ENCODE data around the gene DGUOK.
"Not testable (repeated sequence)": the region's sequence is repeated elsewhere in the genome, so short reads cannot be mapped to it uniquely, and the experiment has no call there.

DGUOK gene

GRCh38 chr2:73937103-73937885, 10.6 kb downstream of the DGUOK start:
- no peak overlapping the region for H3K27ac ChIP-seq
- peaks cover 65% of the 10 kb centered on the region for H3K36me3 ChIP-seq
- no peak for DNase-seq
- no peak overlapping the region for H3K4me3 ChIP-seq (ENCODE audit: low read depth, low read length)
- no peaks in the 10 kb centered on the region for H3K9me3 ChIP-seq (ENCODE audit: severe bottlenecking)
- no peaks in the 10 kb centered on the region for H3K27me3 ChIP-seq (ENCODE audit: insufficient read depth, low read depth, severe bottlenecking)
- no peak for TF ChIP-seq CTCF (IDR thresholded peaks at IDR 0.05; ENCODE audit: low read depth, low read length)

- Histone ChIP-seq H3K27ac (no peak overlapping the region), H3K4me3 (ENCODE audit: low read depth, low read length) (no peak overlapping the region), H3K36me3 (peaks cover 59% of the 10 kb centered on the region), H3K27me3 (ENCODE audit: insufficient read depth, low read depth, severe bottlenecking) (no peaks in the 10 kb centered on the region), H3K9me3 (ENCODE audit: severe bottlenecking) (no peaks in the 10 kb centered on the region)
- TF ChIP-seq CTCF (IDR thresholded peaks at IDR 0.05; ENCODE audit: low read depth, low read length), result no peak
- no peak for DNase-seq
These were observed 11.2 kb downstream of the DGUOK start for GRCh38 chr2:73937899-73938298.

GRCh38 chr2:73938718-73939352, 12.2 kb downstream of the DGUOK start:
- Histone ChIP-seq H3K4me3 (ENCODE audit: low read depth, low read length) (no peak overlapping the region), H3K27me3 (ENCODE audit: insufficient read depth, low read depth, severe bottlenecking) (no peaks in the 10 kb centered on the region), H3K9me3 (ENCODE audit: severe bottlenecking) (no peaks in the 10 kb centered on the region), H3K36me3 (peaks cover 53% of the 10 kb centered on the region), H3K27ac (no peak overlapping the region)
- DNase-seq, result no peak
- TF ChIP-seq CTCF (IDR thresholded peaks at IDR 0.05; ENCODE audit: low read depth, low read length), result no peak

- Histone ChIP-seq H3K27ac (no peak overlapping the region), H3K4me3 (ENCODE audit: low read depth, low read length) (no peak overlapping the region), H3K9me3 (ENCODE audit: severe bottlenecking) (no peaks in the 10 kb centered on the region), H3K36me3 (peaks cover 53% of the 10 kb centered on the region), H3K27me3 (ENCODE audit: insufficient read depth, low read depth, severe bottlenecking) (no peaks in the 10 kb centered on the region)
- no peak for DNase-seq
- no peak for TF ChIP-seq CTCF (IDR thresholded peaks at IDR 0.05; ENCODE audit: low read depth, low read length)
These were observed 12.7 kb downstream of the DGUOK start for GRCh38 chr2:73939419-73939818.

GRCh38 chr2:73940066-73940465, 13.4 kb downstream of the DGUOK start:
- not testable (repeated sequence) for H3K4me3 ChIP-seq (ENCODE audit: low read depth, low read length); H3K27me3 ChIP-seq (ENCODE audit: insufficient read depth, low read depth, severe bottlenecking); H3K27ac ChIP-seq; DNase-seq; H3K9me3 ChIP-seq (ENCODE audit: severe bottlenecking)
- peaks cover 56% of the 10 kb centered on the region for H3K36me3 ChIP-seq

- TF ChIP-seq CTCF (IDR thresholded peaks at IDR 0.05; ENCODE audit: low read depth, low read length), result no peak
- Histone ChIP-seq H3K36me3 (peaks cover 59% of the 10 kb centered on the region), H3K9me3 (ENCODE audit: severe bottlenecking) (no peaks in the 10 kb centered on the region), H3K27me3 (ENCODE audit: insufficient read depth, low read depth, severe bottlenecking) (no peaks in the 10 kb centered on the region), H3K4me3 (ENCODE audit: low read depth, low read length) (no peak overlapping the region), H3K27ac (no peak overlapping the region)
- DNase-seq, result no peak
These were observed 16.0 kb downstream of the DGUOK start for GRCh38 chr2:73942664-73943063.

All from WERI-Rb-1 (cell line).